Pulmonary artery endothelial cell (primary cell): Measurements from ENCODE around the gene RAB36. TPM values are rescaled to one million over a fixed set of nuclear protein-coding genes. Genes with fewer than 3 reads are reported as not detected.

Experiments
- DNase-seq: peaks from one replicate; pipeline ENCODE4 v3.0.0-alpha.2; 2011; ENCODE audit warnings: low read depth, low spot score
- total RNA-seq: library from RNA; depleted of rRNA; stranded (reverse); fragments of >200 nt; gene quantifications from 2 replicates; pipeline ENCODE4 v1.2.3, GENCODE V29; 2014

Gene RAB36
- total RNA-seq, 1 donor from 2014 or later, result 2.0 TPM

GRCh38 chr22:23157560-23158515, 12.6 kb downstream of the RAB36 start:
- no peak for DNase-seq

GRCh38 chr22:23158516-23159290, 13.4 kb downstream of the RAB36 start:
- DNase-seq, result no peak

GRCh38 chr22:23159291-23159630, 14.0 kb downstream of the RAB36 start:
- DNase-seq, result no peak

- DNase-seq, result no peak
These were observed 15.8 kb downstream of the RAB36 start for GRCh38 chr22:23161029-23161428.

GRCh38 chr22:23161574-23161973, 16.3 kb downstream of the RAB36 start:
- no peak for DNase-seq

GRCh38 chr22:23163665-23164064, 18.4 kb downstream of the RAB36 start:
- DNase-seq, result no peak

GRCh38 chr22:23164091-23164490, 18.8 kb downstream of the RAB36 start:
- DNase-seq, result no peak

- no peak for DNase-seq
These were observed 21.0 kb downstream of the RAB36 start for GRCh38 chr22:23166042-23166831.

- DNase-seq, result no peak
These were observed 21.8 kb downstream of the RAB36 start for GRCh38 chr22:23166841-23167616.

- DNase-seq, result no peak
These were observed 23.2 kb downstream of the RAB36 start for GRCh38 chr22:23168391-23169042.

GRCh38 chr22:23169043-23169406, 23.7 kb downstream of the RAB36 start:
- no peak for DNase-seq

- DNase-seq, result no peak
These were observed 30.8 kb downstream of the RAB36 start for GRCh38 chr22:23175817-23176644.

- DNase-seq, result no peak
These were observed 31.4 kb downstream of the RAB36 start for GRCh38 chr22:23176645-23177027.

- no peak for DNase-seq
These were observed 31.9 kb downstream of the RAB36 start for GRCh38 chr22:23177197-23177596.

- DNase-seq, result no peak
These were observed 33.4 kb downstream of the RAB36 start for GRCh38 chr22:23178512-23179254.

GRCh38 chr22:23179381-23180299, 34.4 kb downstream of the RAB36 start:
- no peak for DNase-seq

GRCh38 chr22:23180301-23180892, 35.1 kb downstream of the RAB36 start, which contains the start of gene BCR:
TSS of gene BCR (plus strand) at chr22:23180509. CDS start at chr22:23180961, 452 bp downstream.
- no peak for DNase-seq
